ENCODE results near the gene DHRSX.

DNA sequence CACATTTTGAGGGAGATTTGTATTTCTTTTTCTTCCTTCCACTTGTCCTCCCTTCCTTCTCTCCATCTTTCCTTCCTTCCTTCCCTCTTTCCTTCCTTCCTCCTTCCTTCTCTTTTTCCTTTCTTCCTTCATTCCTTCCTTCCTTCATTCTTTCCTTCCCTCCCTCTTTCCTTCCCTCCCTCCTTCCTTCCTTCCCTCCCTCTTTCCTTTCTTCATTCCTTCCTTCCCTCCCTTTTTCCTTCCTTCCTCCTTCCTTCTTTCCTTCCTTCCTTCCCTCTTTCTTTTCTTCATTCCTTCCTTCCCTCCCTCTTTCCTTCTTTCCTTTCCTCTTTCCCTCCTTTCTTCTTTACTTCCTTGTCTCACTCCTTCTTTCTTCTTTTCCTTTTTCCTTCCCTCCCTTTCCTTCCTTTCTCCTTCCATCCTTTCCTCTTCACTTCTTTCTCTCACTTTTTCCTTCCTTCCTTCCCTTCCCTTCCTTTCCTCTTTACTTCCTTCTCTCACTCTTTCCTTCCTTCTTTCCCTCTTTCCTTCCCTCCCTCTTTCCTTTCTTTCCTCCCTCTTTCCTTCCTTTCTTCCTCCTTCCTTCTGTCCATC lies 74.4 kb downstream of the DHRSX start:
- no peak for TF ChIP-seq FOXK2 (IDR thresholded peaks at IDR 0.05)
- TF ChIP-seq, protein P1, sequence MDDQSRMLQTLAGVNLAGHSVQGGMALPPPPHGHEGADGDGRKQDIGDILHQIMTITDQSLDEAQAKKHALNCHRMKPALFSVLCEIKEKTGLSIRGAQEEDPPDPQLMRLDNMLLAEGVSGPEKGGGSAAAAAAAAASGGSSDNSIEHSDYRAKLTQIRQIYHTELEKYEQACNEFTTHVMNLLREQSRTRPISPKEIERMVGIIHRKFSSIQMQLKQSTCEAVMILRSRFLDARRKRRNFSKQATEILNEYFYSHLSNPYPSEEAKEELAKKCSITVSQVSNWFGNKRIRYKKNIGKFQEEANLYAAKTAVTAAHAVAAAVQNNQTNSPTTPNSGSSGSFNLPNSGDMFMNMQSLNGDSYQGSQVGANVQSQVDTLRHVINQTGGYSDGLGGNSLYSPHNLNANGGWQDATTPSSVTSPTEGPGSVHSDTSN (IDR thresholded peaks at IDR 0.05; ENCODE audit: insufficient replicate concordance, low read depth, low read length) = no peak
- TF ChIP-seq FOXM1 (IDR thresholded peaks at IDR 0.05; ENCODE audit: low read depth, low read length) = no peak
- no peak for TF ChIP-seq EZH2 (IDR thresholded peaks at IDR 0.05; ENCODE audit: borderline replicate concordance, control insufficient read depth, low read depth, low read length)
- no peak for TF ChIP-seq SMC3 (IDR thresholded peaks at IDR 0.05; ENCODE audit: borderline replicate concordance, low read length)
- TF ChIP-seq EP300 (IDR thresholded peaks at IDR 0.05; ENCODE audit: borderline replicate concordance in 1 of 2, control insufficient read depth in 1 of 2, low read depth in 2 of 2, low read length in 2 of 2) = no peak
